Loucy (cell line): ENCODE measurements around the gene PGLYRP1.

Experiments used
- EZH2phosphoT487 ChIP-seq: fragments of 200-600 bp; IDR thresholded peaks from 2 replicates; pipeline ENCODE4 v1.6.1; 2018; ENCODE audit warnings: antibody characterized with exemption, mild to moderate bottlenecking, moderate library complexity, borderline replicate concordance
- TF ChIP-seq, protein P1 (sequence below): fragments of 200-600 bp; sonication (generic); conservative IDR thresholded peaks from 2 replicates; pipeline ENCODE4 v1.5.1; 2014; ENCODE audit warnings: mild to moderate bottlenecking, antibody characterized with exemption, low read length

DNA sequence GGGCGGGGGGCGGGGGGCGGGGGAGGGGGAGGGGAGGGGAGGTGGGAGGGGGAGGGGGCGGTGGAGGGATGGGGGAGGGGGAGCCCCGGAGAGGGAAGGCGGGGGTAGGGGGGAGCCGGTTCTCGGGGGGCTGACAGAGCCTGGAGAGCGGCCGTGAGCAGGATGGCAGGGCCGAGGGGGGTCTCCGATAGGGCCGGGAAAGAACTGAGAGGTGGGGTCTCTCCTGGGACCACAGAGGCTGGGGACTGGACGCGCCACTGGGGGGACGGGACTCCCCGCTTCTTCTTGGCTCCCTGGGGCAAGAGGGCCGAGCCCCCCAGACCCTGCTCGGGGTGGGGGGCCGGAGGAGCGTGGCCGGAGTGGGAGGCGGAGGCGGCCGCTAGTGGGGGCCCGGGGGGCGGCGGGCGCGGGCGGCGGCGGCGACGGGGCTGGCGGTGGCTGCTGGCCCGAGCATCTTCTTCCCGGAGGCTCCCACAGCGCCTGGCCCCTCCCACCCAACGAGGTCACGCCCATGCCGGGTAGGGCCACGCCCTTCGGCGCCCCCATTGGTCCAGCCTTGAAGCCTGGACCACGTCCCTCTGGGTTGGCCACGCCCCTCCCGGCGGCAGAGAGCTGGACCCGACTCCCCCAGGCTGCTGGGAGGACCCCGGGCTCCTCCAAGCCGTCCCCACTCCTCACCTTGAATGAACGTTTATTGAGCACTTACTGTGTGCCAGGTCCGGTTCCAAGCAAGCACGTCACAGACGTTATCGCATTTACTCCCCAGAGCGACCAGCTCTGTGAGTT is 49.1 kb downstream of the PGLYRP1 start, which contains the start of gene NOVA2:
- TF ChIP-seq, protein P1, sequence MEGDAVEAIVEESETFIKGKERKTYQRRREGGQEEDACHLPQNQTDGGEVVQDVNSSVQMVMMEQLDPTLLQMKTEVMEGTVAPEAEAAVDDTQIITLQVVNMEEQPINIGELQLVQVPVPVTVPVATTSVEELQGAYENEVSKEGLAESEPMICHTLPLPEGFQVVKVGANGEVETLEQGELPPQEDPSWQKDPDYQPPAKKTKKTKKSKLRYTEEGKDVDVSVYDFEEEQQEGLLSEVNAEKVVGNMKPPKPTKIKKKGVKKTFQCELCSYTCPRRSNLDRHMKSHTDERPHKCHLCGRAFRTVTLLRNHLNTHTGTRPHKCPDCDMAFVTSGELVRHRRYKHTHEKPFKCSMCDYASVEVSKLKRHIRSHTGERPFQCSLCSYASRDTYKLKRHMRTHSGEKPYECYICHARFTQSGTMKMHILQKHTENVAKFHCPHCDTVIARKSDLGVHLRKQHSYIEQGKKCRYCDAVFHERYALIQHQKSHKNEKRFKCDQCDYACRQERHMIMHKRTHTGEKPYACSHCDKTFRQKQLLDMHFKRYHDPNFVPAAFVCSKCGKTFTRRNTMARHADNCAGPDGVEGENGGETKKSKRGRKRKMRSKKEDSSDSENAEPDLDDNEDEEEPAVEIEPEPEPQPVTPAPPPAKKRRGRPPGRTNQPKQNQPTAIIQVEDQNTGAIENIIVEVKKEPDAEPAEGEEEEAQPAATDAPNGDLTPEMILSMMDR = no peak
- no peak for TF ChIP-seq EZH2phosphoT487
